Measurements from ENCODE around the gene RNF187.

The RNF187 gene

DNA sequence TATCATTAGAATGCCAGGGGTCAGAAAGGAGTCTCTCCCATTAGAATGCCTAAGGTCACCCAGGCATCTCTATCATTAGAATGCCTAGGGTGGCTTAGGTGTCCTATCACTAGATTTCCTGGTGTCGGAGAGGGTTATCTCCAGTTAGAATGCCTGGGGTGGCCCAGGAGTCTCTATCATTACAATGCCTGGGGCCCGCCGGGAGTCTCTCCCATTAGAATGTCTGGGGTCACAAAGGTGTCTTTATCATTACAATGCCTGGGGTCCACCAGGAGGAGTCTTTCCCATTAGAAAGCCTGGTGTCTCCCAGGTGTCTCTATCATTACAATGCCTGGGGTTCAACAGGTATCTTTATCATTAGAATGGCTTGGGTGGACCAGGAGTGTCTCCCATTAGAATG is 56.2 kb downstream of the RNF187 start:
- no peak for TF ChIP-seq POLR2AphosphoS5 (IDR thresholded peaks at IDR 0.05; ENCODE audit: low read depth, low read length)
- no peak for TF ChIP-seq TAF1 (IDR thresholded peaks at IDR 0.05; ENCODE audit: borderline replicate concordance, insufficient read depth, low read length)
- no peak for TF ChIP-seq SIN3A (IDR thresholded peaks at IDR 0.05; ENCODE audit: borderline replicate concordance, insufficient read depth, low read length)
- TF ChIP-seq, protein P1, sequence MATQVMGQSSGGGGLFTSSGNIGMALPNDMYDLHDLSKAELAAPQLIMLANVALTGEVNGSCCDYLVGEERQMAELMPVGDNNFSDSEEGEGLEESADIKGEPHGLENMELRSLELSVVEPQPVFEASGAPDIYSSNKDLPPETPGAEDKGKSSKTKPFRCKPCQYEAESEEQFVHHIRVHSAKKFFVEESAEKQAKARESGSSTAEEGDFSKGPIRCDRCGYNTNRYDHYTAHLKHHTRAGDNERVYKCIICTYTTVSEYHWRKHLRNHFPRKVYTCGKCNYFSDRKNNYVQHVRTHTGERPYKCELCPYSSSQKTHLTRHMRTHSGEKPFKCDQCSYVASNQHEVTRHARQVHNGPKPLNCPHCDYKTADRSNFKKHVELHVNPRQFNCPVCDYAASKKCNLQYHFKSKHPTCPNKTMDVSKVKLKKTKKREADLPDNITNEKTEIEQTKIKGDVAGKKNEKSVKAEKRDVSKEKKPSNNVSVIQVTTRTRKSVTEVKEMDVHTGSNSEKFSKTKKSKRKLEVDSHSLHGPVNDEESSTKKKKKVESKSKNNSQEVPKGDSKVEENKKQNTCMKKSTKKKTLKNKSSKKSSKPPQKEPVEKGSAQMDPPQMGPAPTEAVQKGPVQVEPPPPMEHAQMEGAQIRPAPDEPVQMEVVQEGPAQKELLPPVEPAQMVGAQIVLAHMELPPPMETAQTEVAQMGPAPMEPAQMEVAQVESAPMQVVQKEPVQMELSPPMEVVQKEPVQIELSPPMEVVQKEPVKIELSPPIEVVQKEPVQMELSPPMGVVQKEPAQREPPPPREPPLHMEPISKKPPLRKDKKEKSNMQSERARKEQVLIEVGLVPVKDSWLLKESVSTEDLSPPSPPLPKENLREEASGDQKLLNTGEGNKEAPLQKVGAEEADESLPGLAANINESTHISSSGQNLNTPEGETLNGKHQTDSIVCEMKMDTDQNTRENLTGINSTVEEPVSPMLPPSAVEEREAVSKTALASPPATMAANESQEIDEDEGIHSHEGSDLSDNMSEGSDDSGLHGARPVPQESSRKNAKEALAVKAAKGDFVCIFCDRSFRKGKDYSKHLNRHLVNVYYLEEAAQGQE (IDR thresholded peaks at IDR 0.05; ENCODE audit: insufficient read depth in 1 of 2, low read depth in 2 of 2, low read length in 2 of 2), result no peak
- no peak for TF ChIP-seq FOXP2 (optimal IDR thresholded peaks at IDR 0.05; ENCODE audit: borderline replicate concordance, extremely low read depth, extremely low read length, insufficient read depth)

DNA sequence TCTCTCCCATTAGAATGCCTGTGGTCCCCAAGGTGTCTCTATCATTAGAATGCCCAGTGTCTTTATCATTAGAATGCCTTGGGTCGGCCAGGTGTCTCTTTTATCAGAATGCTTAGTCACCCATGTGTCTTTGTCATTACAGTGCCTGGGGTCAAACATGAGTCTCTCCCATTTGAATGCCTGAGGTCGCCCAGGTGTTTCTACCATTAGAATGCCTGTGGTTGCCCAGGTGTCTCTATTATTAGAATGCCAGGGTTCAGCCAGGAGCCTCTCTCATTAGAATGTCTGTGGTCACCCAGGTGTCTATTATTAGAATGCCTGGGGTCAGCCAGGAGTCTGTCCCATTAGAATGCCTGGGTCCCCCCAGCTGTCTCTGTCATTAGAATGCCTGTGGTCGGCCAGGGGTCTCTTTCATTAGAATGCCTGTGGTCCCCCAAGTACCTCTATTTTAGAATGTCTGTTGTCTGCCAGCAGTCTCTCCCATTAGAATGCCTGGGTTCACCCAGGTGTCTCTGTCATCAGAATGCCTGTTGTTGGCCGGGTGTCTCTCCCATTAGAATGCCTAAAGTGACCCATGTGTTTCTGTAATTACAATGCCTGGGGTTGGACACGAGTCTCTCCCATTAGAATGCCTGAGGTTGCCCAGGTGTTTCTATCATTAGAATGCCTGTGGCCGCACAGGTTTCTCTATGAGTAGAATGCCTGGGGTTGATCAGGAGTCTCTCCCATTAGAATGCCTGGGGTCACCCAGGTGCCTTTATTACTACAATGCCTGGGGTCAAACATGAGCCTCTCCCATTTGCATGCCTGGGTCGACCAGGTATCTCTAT is 57.1 kb downstream of the RNF187 start:
- TF ChIP-seq, protein P1 (IDR thresholded peaks at IDR 0.05; ENCODE audit: insufficient read depth in 1 of 2, low read depth in 2 of 2, low read length in 2 of 2), result no peak
- TF ChIP-seq FOXP2 (optimal IDR thresholded peaks at IDR 0.05; ENCODE audit: borderline replicate concordance, extremely low read depth, extremely low read length, insufficient read depth) (no peak), SIN3A (IDR thresholded peaks at IDR 0.05; ENCODE audit: borderline replicate concordance, insufficient read depth, low read length) (no peak), TAF1 (IDR thresholded peaks at IDR 0.05; ENCODE audit: borderline replicate concordance, insufficient read depth, low read length) (no peak), POLR2AphosphoS5 (IDR thresholded peaks at IDR 0.05; ENCODE audit: low read depth, low read length) (no peak)

DNA sequence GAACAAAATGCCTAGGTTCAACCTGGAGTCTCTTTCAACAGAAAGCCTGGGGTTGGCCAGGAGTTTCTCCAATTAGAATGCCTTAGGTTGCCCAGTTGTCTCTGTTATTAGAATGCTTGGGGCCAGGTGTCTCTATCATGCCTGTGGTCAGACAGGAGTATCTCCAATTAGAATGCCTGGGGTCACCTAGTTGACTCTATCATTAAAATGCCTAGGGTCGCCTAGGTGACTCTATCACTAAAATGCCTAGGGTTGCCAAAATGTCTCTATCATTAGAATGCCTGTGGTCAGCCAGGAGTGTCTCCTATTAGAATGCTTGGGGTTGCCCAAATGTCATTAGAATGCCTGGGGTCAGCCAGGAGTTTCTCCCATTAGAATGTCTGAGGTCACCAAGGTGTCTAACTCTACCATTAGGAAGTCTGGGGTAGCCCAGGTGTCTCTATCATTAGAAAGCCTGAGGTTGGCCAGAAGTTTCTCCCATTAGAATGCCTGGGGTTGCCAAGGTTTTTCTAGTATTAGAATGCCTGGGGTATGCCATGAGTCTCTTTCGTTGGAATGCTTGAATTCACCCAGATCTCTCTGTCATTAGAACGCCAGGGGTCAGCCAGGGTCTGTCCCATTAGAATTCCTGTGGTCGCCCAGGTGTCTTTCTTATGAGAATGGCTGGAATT is 57.9 kb downstream of the RNF187 start:
- TF ChIP-seq FOXP2 (optimal IDR thresholded peaks at IDR 0.05; ENCODE audit: borderline replicate concordance, extremely low read depth, extremely low read length, insufficient read depth) (no peak), SIN3A (IDR thresholded peaks at IDR 0.05; ENCODE audit: borderline replicate concordance, insufficient read depth, low read length) (no peak), TAF1 (IDR thresholded peaks at IDR 0.05; ENCODE audit: borderline replicate concordance, insufficient read depth, low read length) (no peak), POLR2AphosphoS5 (IDR thresholded peaks at IDR 0.05; ENCODE audit: low read depth, low read length) (no peak)
- TF ChIP-seq, protein P1 (IDR thresholded peaks at IDR 0.05; ENCODE audit: insufficient read depth in 1 of 2, low read depth in 2 of 2, low read length in 2 of 2), result no peak

Measured in PFSK-1 (cell line).